IPS-20b (cell line): ENCODE results near the gene SDC4.

Experiments
- H3K27ac ChIP-seq: one replicate; pipeline ENCODE4 v1.5.1; 2013; ENCODE audit warnings: low read length
- H3K27me3 ChIP-seq: 2 replicates; pipeline ENCODE4 v1.6.1; 2013; ENCODE audit warnings: mild to moderate bottlenecking, low read length, inconsistent platforms; ENCODE audit not compliant: insufficient read depth
- H3K36me3 ChIP-seq: 2 replicates; pipeline ENCODE4 v1.6.1; 2013; ENCODE audit warnings: low read depth, mild to moderate bottlenecking, inconsistent platforms, low read length, moderate library complexity; ENCODE audit not compliant: insufficient read depth
- H3K4me1 ChIP-seq: 2 replicates; pipeline ENCODE4 v1.6.1; 2013; ENCODE audit warnings: mild to moderate bottlenecking, control low read depth, inconsistent platforms, low read length, moderate library complexity; ENCODE audit not compliant: insufficient read depth
- H3K4me3 ChIP-seq: 2 replicates; pipeline ENCODE4 v1.5.1; 2013; ENCODE audit warnings: mild to moderate bottlenecking, low read length, inconsistent platforms
- H3K9ac ChIP-seq: 2 replicates; pipeline ENCODE4 v1.6.1; 2013; ENCODE audit warnings: low read depth, mild to moderate bottlenecking, inconsistent platforms, low read length, moderate library complexity
- H3K9me3 ChIP-seq: 2 replicates; pipeline ENCODE4 v1.6.1; 2013; ENCODE audit warnings: mild to moderate bottlenecking, low read depth, low read length, inconsistent platforms; ENCODE audit not compliant: insufficient read depth

Gene SDC4

DNA sequence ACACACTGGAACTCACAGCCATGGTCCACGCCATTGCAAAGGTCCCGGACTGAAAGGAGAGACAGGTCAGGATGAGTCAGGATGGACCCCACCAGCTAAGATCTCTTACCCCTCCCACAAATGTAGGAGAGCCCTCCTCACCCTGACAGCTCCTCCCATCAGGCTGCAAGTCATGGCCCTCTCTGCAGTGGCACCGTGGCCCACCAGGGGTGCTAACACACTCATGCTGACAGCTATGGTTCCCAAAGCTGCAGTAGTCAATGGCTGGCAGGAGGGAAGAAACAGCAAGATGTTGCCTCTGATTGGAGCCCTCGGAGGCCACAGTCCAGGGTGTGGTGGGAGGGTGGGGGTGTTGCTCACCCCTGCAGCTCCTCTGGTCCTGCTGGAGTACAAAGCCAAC is 47.3 kb downstream of the SDC4 start:
- peaks cover 1% of the 10 kb centered on the region; the same call in 1 of the 2 replicates for H3K27me3 ChIP-seq
- H3K27ac ChIP-seq: no peak overlapping the region
- H3K4me1 ChIP-seq: no peaks in the 10 kb centered on the region
- H3K9ac ChIP-seq: no peak overlapping the region
- no peak overlapping the region for H3K4me3 ChIP-seq
- H3K36me3 ChIP-seq: no peaks in the 10 kb centered on the region
- H3K9me3 ChIP-seq: no peaks in the 10 kb centered on the region

- Histone ChIP-seq H3K9me3 (peaks cover 5% of the 10 kb centered on the region), H3K9ac (no peak overlapping the region), H3K27me3 (peaks cover under 1% of the 10 kb centered on the region; the same call in 1 of the 2 replicates), H3K27ac (no peak overlapping the region), H3K4me3 (no peak overlapping the region), H3K4me1 (no peaks in the 10 kb centered on the region), H3K36me3 (no peaks in the 10 kb centered on the region)
These were observed 48.4 kb downstream of the SDC4 start for GRCh38 chr20:45299786-45300185.

- Histone ChIP-seq H3K27me3 (peaks cover 14% of the 10 kb centered on the region), H3K9me3 (peaks cover 11% of the 10 kb centered on the region), H3K36me3 (no peaks in the 10 kb centered on the region), H3K4me1 (peaks cover 2% of the 10 kb centered on the region; the same call in 1 of the 2 replicates), H3K27ac (no peak overlapping the region), H3K9ac (no peak overlapping the region), H3K4me3 (no peak overlapping the region)
These were observed 50.3 kb downstream of the SDC4 start for GRCh38 chr20:45297786-45298497.

DNA sequence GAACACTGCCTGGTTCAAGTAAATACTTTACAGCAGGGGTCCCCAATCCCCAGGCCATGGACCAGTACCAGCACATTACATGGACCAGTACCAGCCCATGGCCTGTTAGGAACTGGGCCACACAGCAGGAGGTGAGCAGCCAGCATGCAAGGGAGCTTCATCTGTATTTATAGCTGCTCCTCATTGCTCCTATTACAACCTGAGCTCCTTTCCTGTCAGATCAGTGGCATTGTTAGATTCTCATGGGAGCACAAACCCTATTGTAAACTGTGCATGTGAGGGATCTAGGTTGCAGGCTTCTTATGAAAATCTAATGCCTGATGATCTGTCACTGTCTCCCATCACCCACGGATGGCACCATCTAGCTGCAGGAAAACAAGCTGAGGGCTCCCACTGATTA is 53.6 kb downstream of the SDC4 start:
- H3K27me3 ChIP-seq: peaks cover 41% of the 10 kb centered on the region
- H3K9ac ChIP-seq: no peak overlapping the region
- no peaks in the 10 kb centered on the region for H3K36me3 ChIP-seq
- H3K4me3 ChIP-seq: no peak overlapping the region
- H3K27ac ChIP-seq: no peak overlapping the region
- H3K4me1 ChIP-seq: peaks cover 5% of the 10 kb centered on the region; the same call in 1 of the 2 replicates
- peaks cover 11% of the 10 kb centered on the region for H3K9me3 ChIP-seq

DNA sequence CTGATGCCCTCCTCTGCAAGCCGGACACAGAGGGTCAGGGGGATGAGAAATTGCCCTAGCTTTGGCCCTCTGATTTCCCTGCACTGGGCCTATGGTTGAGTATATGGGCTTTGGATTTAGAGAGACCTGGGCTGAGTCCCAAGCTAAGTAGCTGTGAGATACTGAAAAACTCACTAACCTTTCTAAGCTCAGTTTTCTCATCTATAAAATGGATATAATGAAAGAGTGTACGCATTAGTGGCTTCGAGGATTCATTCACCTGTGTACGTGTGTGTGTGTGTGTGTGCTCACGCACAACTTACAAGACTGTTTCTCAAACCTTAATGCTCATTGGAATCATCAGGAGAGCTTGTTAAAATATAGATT is 54.2 kb downstream of the SDC4 start:
- H3K4me1 ChIP-seq: peaks cover 5% of the 10 kb centered on the region; the same call in 1 of the 2 replicates
- H3K27ac ChIP-seq: no peak overlapping the region
- no peak overlapping the region for H3K9ac ChIP-seq
- no peak overlapping the region for H3K4me3 ChIP-seq
- H3K27me3 ChIP-seq: peaks cover 42% of the 10 kb centered on the region
- peaks cover 11% of the 10 kb centered on the region for H3K9me3 ChIP-seq
- H3K36me3 ChIP-seq: no peaks in the 10 kb centered on the region

DNA sequence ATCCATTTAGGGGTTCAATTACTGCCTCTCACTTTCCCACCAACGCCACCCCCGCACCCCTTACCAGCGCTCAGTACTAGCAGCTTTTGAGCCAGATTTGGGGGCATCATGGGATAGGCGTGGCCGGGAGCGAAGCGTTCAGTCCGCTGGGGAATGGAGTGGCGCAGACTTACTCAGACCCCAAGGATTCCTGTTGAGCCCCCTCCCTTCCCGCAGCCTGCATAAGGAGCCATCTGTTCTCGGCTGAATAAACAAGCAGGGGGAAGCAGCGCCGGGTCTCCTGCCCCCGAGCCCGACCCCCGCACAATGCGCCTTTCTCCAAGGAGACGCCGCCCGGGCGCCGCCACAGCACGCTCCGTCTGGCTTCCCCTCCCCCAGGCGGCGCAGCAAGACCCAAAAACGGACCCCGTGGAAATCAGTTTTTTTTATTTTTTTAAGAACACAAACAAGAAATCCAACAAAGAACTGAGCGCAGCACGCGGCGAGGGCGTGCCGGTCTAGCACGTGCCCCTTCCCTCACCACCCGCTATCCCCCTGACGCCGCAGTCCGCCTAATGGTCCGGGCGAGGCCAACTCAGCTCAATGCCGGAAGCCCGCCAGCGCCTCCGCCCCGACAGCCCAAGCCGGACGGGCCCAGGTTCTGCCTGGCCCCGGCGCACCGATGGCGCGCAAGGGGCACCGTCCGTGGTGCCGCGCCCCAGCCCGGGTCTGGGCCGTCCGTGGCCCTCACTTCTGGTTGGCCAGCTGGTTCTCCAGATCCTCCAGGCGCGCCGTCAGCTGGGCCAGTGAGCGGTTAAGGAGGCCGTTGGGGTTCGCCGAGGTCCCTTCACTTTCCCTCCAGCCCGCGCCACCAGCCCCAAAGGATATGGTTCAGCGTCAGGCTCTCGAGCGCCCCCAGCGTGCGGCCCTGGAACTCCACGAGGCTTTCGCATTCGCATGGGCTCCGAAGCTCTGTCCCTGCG is 54.9 kb downstream of the SDC4 start:
- Histone ChIP-seq H3K9me3 (peaks cover 11% of the 10 kb centered on the region), H3K27me3 (peaks cover 42% of the 10 kb centered on the region), H3K4me1 (peaks cover 5% of the 10 kb centered on the region; the same call in 1 of the 2 replicates), H3K36me3 (no peaks in the 10 kb centered on the region), H3K27ac (peak overlapping the region; percentile 48), H3K4me3 (peak overlapping the region; percentile 66), H3K9ac (peak overlapping the region; percentile 58; the same call in 1 of the 2 replicates)

GRCh38 chr20:45292343-45292742 is 55.9 kb downstream of the SDC4 start:
- Histone ChIP-seq H3K27ac (no peak overlapping the region), H3K9ac (no peak overlapping the region), H3K9me3 (peaks cover 11% of the 10 kb centered on the region), H3K4me1 (peaks cover 5% of the 10 kb centered on the region; the same call in 1 of the 2 replicates), H3K36me3 (no peaks in the 10 kb centered on the region), H3K4me3 (no peak overlapping the region), H3K27me3 (peaks cover 42% of the 10 kb centered on the region)

DNA sequence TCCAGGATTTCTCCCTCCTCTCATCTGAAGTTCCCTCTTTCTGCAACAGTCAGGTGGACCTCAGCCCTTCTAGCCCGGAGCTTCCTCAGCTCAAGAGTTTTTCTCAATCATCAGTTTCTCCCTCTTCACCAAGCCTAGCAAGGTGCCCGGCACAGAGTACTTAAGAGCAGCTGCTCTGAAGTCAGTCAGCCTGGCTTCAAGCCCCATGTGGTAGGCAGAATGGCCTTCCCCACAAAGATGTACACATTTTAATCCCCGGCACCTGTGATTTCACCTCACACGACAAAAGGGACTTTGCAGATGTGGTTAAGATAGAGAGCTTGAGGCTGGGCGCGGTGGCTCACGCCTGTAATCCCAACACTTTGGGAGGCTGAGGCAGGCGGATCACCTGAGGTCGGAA is 56.7 kb downstream of the SDC4 start:
- Histone ChIP-seq H3K27me3 (peaks cover 42% of the 10 kb centered on the region), H3K9me3 (peaks cover 11% of the 10 kb centered on the region), H3K4me1 (peaks cover 5% of the 10 kb centered on the region; the same call in 1 of the 2 replicates), H3K27ac (no peak overlapping the region), H3K4me3 (no peak overlapping the region), H3K36me3 (no peaks in the 10 kb centered on the region), H3K9ac (no peak overlapping the region)

- no peak overlapping the region for H3K27ac ChIP-seq
- peaks cover 11% of the 10 kb centered on the region for H3K9me3 ChIP-seq
- H3K4me3 ChIP-seq: no peak overlapping the region
- H3K27me3 ChIP-seq: peaks cover 42% of the 10 kb centered on the region
- no peak overlapping the region for H3K9ac ChIP-seq
- no peaks in the 10 kb centered on the region for H3K36me3 ChIP-seq
- H3K4me1 ChIP-seq: peaks cover 5% of the 10 kb centered on the region; the same call in 1 of the 2 replicates
These were observed 57.4 kb downstream of the SDC4 start for GRCh38 chr20:45290677-45291355.

- peaks cover 10% of the 10 kb centered on the region for H3K9me3 ChIP-seq
- peaks cover 42% of the 10 kb centered on the region for H3K27me3 ChIP-seq
- H3K4me1 ChIP-seq: peaks cover 5% of the 10 kb centered on the region; the same call in 1 of the 2 replicates
- no peak overlapping the region for H3K4me3 ChIP-seq
- H3K27ac ChIP-seq: no peak overlapping the region
- no peaks in the 10 kb centered on the region for H3K36me3 ChIP-seq
- no peak overlapping the region for H3K9ac ChIP-seq
These were observed 58.1 kb downstream of the SDC4 start for GRCh38 chr20:45289942-45290676.

DNA sequence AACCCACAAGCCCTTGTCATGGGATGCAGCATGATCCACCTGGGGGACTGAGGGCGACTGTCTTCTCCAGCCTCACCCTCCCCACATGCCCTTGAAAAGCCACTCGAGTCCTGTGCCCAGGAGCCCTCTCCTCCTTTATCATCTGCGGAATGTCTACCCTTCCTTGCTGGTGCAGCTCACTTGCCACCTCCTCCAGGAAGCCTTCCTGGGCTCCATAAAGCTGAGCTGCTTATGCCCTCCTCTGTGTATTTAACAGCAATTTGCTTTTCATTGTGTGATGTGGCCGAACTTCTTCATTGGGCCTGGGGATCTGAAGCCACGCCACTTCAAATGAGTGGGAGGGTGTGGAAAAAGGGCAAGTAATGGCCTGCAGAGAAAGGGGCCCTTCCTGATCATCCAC is 59.4 kb downstream of the SDC4 start:
- Histone ChIP-seq H3K27me3 (peaks cover 32% of the 10 kb centered on the region), H3K4me3 (no peak overlapping the region), H3K9ac (no peak overlapping the region), H3K27ac (no peak overlapping the region), H3K36me3 (no peaks in the 10 kb centered on the region), H3K4me1 (peaks cover 5% of the 10 kb centered on the region; the same call in 1 of the 2 replicates), H3K9me3 (no peaks in the 10 kb centered on the region)
